Choroid plexus epithelial cell (primary cell): ENCODE results near the gene KRT13.

Source experiments
- DNase-seq: peaks from one replicate; pipeline ENCODE4 v3.0.0-alpha.2; 2010; ENCODE audit warnings: low read depth
- H3K4me3 ChIP-seq: 2 replicates; pipeline ENCODE4 v1.5.1; 2011; ENCODE audit warnings: low read depth, mild to moderate bottlenecking, control low read depth, low read length, moderate library complexity
- CTCF ChIP-seq: conservative IDR thresholded peaks from 2 replicates; pipeline ENCODE4 v1.5.1; 2011; ENCODE audit warnings: low read depth, mild to moderate bottlenecking, control low read depth, inconsistent platforms, low read length, moderate library complexity

KRT13 gene

DNA sequence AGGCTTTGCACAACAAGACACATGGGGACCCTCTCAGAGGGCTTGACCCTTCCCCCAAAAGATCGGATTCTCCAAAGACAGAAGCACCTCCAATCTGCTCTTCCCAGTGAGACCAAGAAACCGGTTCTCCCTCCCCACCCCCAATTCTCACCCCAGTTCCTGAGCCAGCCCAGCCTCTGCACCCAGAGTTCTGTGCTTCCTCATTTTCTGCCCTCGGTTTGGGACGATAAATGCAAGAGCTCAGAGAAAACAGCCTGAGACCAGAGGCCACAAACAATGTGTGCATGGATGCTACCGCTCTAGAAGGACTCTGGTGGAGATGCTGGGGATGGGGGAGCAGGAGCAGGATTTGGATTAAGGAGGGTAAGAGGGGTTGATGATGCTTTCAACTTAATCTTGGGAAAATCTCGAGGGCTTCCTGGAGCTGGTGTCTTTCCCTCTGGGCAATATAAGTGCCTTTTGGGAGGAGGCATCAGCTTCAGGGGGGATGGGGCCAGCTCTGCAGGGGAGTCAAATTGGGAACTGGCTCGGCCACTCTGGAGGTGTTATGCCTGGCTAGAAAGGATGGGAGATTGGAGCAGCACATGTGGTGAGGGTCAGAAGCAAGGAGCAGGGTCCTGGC lies 7.2 kb upstream of the KRT13 start:
- no peak for TF ChIP-seq CTCF

GRCh38 chr17:41511716-41512115 lies 6.3 kb upstream of the KRT13 start:
- no peak for TF ChIP-seq CTCF

More for the DNA sequence above, 7.2 kb upstream of the KRT13 start:
- H3K4me3 ChIP-seq = no peak overlapping the region
- no peak for DNase-seq

DNA sequence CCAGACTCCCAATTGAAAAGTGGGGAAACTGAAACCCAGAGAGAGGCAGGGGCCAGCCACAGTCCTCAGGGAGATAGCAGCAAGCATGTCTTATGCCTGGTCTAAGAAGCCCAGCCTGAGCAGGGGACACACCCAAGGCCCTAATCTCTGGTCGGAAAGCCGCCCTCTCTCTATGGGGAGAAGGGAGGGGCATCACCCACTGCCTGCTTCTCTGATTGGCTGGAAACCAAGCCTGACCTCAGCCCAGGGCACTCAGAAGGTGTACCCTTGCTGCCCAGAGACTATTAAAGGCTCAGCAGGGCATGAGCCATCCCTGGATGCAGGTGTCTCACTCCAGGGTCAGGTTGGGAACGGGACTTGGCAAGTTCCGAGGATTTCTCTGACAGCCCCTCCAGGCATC lies 5.7 kb upstream of the KRT13 start:
- no peak overlapping the region for H3K4me3 ChIP-seq

More at GRCh38 chr17:41511716-41512115, 6.3 kb upstream of the KRT13 start:
- no peak for DNase-seq
- no peak overlapping the region for H3K4me3 ChIP-seq

DNA sequence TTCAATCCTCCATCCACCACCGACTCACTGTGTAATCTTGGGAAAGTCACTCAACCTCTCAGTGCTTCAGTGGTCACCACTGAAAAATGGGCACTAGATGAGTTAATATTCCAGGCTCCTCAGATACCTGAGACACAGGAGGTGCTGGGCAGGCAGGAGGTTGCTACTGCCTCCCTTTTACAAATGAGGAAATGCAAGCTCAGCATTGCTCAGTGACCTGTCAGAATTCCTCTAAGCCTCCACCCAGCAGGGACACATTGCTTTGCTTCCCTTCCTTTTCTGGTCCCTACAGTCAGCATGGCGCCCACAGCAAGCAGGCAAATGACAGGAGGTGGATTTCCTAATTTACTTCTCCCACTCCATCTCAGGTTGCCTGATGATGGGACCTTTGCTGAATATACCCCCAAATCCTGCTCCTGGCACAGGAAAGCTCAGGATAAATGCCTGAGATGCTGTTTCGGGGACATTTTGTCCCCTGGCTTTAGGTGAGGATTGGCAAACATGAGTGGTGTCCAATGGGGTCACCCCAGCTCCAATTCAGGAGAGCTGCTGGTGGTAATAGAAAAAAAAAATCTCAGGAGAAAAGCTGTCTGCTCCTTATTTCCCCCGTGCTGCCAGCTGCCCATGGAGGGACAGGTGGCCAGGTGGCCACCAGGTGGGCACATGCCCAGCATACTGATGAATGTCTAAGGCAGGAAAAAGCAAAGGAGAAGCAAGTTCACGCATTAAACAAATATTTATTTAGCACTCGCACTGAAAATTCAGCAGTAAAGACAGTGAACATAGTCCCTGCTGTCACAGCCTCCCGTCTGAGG lies 5.0 kb upstream of the KRT13 start:
- no peak for TF ChIP-seq CTCF
- DNase-seq = no peak

More for the DNA sequence above, 5.7 kb upstream of the KRT13 start:
- TF ChIP-seq CTCF = no peak
- DNase-seq = no peak

GRCh38 chr17:41507315-41507880 lies 2.0 kb upstream of the KRT13 start:
- H3K4me3 ChIP-seq = no peak overlapping the region
- no peak for DNase-seq
- TF ChIP-seq CTCF = no peak

More for the DNA sequence above, 5.0 kb upstream of the KRT13 start:
- no peak overlapping the region for H3K4me3 ChIP-seq

DNA sequence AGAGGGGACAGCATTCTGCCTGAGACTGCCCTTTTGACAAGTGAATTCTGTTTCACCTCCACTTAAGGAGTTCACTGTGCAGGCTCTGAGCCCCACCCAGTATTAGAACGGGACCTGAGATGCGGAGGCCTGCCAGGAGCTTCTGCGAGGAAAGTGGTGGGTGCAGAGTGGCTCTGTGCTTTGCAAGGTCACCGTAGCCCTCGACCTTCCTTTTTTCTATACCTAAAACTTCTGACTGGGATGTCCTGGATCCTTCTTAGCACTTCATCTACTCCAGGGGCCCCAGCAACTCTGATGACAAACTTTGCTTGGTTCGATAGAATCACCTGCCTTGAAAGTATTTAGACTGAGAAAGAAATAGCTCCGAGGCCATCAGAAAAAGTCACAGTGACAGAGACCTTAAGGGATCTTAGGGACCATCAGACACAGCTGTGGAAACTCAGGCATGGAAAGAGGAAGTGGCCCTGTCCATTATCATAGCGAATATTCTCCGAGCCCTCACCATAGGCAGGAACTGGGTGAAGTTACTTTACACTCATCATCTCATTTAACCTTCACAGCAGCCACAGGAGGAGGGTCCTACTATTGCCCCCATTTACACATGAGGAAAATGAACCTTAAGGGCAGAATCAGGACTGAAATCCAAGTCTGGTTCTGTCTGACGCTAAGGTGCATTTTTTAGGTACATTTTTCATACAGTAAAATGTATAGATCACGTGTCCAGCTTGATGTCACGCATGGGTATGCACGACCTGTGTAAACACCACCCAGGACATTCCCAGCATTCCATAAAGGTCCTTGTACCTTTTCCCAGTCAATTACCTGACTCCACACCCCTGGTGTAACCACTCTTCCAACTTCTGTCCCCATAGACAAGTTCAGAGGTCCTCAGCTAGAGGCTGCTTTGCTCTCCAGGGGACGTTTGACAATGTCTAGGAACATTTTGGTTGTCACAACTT lies 676 bp upstream of the KRT13 start:
- no peak for TF ChIP-seq CTCF
- no peak for DNase-seq
- no peak overlapping the region for H3K4me3 ChIP-seq
